ENCODE measurements around the gene SEPTIN11. TPM values are rescaled to one million over a fixed set of nuclear protein-coding genes. Genes with fewer than 3 reads are reported as not detected.

The SEPTIN11 gene
- total and polyA plus RNA-seq, 2 of the 4 experiments (the other 2 are of a cell fraction), result 267 to 573 TPM

DNA sequence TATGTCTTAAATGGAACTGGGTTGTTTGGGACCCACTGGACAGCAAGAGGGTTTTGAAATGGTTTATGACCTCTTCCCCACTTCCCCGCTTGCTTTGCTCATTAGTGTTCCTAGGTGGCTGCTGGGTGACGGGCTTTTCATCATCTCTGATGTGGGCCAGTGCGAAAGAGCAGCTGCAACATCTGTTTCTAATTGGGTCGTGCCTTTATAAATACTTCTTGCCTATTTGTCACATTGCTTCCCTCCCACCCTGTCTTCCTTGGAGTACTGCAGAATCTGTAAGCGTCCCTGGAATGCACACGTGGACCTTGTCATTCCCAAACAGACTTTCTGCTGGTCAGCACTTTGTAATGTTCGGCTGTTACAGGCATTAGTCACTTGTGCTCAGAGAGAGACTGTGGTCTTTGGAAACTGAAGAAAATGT is 35.2 kb downstream of the SEPTIN11 start:
- no peaks in the 10 kb centered on the region for H3K27me3 ChIP-seq (ENCODE audit: control insufficient read depth, insufficient read depth, low read length)
- H3K4me2 ChIP-seq (ENCODE audit: low read depth, low read length), result peak overlapping the region; percentile 60
- H3K36me3 ChIP-seq (ENCODE audit: control insufficient read depth, insufficient read depth, low read length), result peaks cover 3% of the 10 kb centered on the region
- no CpG with 5 or more reads among the region's 7 CpGs for WGBS, 2 experiments (ENCODE audit: extremely low coverage in 2 of 2, insufficient read length in 1 of 2)
- POLR2A ChIA-PET (ENCODE audit: unreplicated experiment), result interaction anchor here (0.6 kb wide), 1 partner anchor 25 kb away, joined by 3 read pairs; no protein-coding TSS in a partner anchor
- peak overlapping the region; percentile 12; the same call in 1 of the 2 replicates for H3K27ac ChIP-seq (ENCODE audit: insufficient read depth, low read length)
- H4K20me1 ChIP-seq (ENCODE audit: insufficient read depth, low read length), result peaks cover 63% of the 10 kb centered on the region
- H3K4me1 ChIP-seq (ENCODE audit: control insufficient read depth, insufficient read depth, low read length), result peaks cover 34% of the 10 kb centered on the region
- peak overlapping the region; percentile 29; the same call in 1 of the 2 replicates for H3K18ac ChIP-seq (ENCODE audit: low read depth, low read length)
- no peak overlapping the region for H3K23ac ChIP-seq (ENCODE audit: low read depth, low read length)
- H2AK5ac ChIP-seq (ENCODE audit: low read depth, low read length), result no peak overlapping the region
- no peak overlapping the region for H2AFZ ChIP-seq (replicated peaks; ENCODE audit: low read length, poor library complexity)
- peak overlapping the region; percentile 88; the same call in 1 of the 2 replicates for H4K5ac ChIP-seq (ENCODE audit: low read depth, low read length)
- no peak overlapping the region for H2AK9ac ChIP-seq (replicated peaks; ENCODE audit: low read depth, low read length, poor library complexity)
- H2BK20ac ChIP-seq (ENCODE audit: low read depth, low read length), result 0 out of 2 replicates have a peak overlapping the region, but pooled peaks have one; percentile 10
- peaks cover 11 to 58% of the 10 kb centered on the region in 2 experiments for H3K79me1 ChIP-seq (ENCODE audit: low read depth in 1 of 2, low read length in 2 of 2)
- peak overlapping the region; percentile 33; the same call in 1 of the 2 replicates for H4K91ac ChIP-seq (ENCODE audit: insufficient read depth, low read depth, low read length)
- H3K14ac ChIP-seq (replicated peaks; ENCODE audit: low read depth, low read length), result no peak overlapping the region
- intact Hi-C loops (cut with micrococcal nuclease), result loop anchor here (1.0 to 5.0 kb wide), 2 partner anchors 38 to 473 kb away; no protein-coding TSS in a partner anchor
- H3K9ac ChIP-seq (ENCODE audit: low read depth, low read length), result no peak overlapping the region
- no peak overlapping the region for H3K4me3 ChIP-seq (ENCODE audit: insufficient read depth, low read depth, low read length)
- peak; percentile 100 for DNase-seq
- dilution Hi-C loops (cut with HindIII; ENCODE audit: low sequenced_read_pairs, unreplicated experiment), result no loop called here
- H3K9me3 ChIP-seq (ENCODE audit: control insufficient read depth, insufficient read depth, low read length), result no peaks in the 10 kb centered on the region
- in situ Hi-C loops (cut with MboI; ENCODE audit: low sequenced_read_pairs), result no loop called here
- H2BK5ac ChIP-seq (ENCODE audit: low read depth, low read length, poor library complexity, severe bottlenecking), result peak overlapping the region; percentile 79
- H2BK120ac ChIP-seq (ENCODE audit: low read depth, low read length), result peak overlapping the region; percentile 15
- peak overlapping the region; percentile 30 for H3K4ac ChIP-seq (ENCODE audit: low read depth, low read length)
- 0 out of 2 replicates have a peak overlapping the region, but pooled peaks have one; percentile 26 for H3K56ac ChIP-seq (ENCODE audit: extremely low read depth, insufficient read depth, low read length)
- peak overlapping the region in 1 of 2 experiments; percentile 20; a peak in 2 of 4 replicates for H4K8ac ChIP-seq (ENCODE audit: low read depth in 2 of 2, low read length in 2 of 2)
- H2BK15ac ChIP-seq (ENCODE audit: low read depth, low read length), result no peak overlapping the region; the same call in 2 of the 3 replicates
- ATAC-seq (ENCODE audit: low read depth), result peak; percentile 79
- H3K9me1 ChIP-seq (ENCODE audit: insufficient read depth, low read length), result peaks cover 18% of the 10 kb centered on the region
- no TSS peak for BruUV-seq (replicated peaks)
- CTCF ChIA-PET, result no interaction called here
- TF ChIP-seq, protein P1, sequence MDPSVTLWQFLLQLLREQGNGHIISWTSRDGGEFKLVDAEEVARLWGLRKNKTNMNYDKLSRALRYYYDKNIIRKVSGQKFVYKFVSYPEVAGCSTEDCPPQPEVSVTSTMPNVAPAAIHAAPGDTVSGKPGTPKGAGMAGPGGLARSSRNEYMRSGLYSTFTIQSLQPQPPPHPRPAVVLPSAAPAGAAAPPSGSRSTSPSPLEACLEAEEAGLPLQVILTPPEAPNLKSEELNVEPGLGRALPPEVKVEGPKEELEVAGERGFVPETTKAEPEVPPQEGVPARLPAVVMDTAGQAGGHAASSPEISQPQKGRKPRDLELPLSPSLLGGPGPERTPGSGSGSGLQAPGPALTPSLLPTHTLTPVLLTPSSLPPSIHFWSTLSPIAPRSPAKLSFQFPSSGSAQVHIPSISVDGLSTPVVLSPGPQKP (IDR thresholded peaks at IDR 0.05; ENCODE audit: borderline replicate concordance, low read depth, low read length), result no peak
- peak; percentile 96 for TF ChIP-seq MXI1 (IDR thresholded peaks at IDR 0.05; ENCODE audit: borderline replicate concordance, low read depth, low read length)
- TF ChIP-seq CEBPB (IDR thresholded peaks at IDR 0.05; ENCODE audit: low read depth, low read length), result no peak
- no peak for TF ChIP-seq RCOR1 (IDR thresholded peaks at IDR 0.05; ENCODE audit: insufficient replicate concordance, low read length)
- TF ChIP-seq POLR2A (IDR thresholded peaks at IDR 0.05; ENCODE audit: low read depth, low read length), result no peak
- no peak for TF ChIP-seq CHD1 (IDR thresholded peaks at IDR 0.05; ENCODE audit: low read depth, low read length)
- TF ChIP-seq RAD21 (IDR thresholded peaks at IDR 0.05; ENCODE audit: low read length), result no peak; the same call in 1 of the 2 replicates
- TF ChIP-seq, protein P2, sequence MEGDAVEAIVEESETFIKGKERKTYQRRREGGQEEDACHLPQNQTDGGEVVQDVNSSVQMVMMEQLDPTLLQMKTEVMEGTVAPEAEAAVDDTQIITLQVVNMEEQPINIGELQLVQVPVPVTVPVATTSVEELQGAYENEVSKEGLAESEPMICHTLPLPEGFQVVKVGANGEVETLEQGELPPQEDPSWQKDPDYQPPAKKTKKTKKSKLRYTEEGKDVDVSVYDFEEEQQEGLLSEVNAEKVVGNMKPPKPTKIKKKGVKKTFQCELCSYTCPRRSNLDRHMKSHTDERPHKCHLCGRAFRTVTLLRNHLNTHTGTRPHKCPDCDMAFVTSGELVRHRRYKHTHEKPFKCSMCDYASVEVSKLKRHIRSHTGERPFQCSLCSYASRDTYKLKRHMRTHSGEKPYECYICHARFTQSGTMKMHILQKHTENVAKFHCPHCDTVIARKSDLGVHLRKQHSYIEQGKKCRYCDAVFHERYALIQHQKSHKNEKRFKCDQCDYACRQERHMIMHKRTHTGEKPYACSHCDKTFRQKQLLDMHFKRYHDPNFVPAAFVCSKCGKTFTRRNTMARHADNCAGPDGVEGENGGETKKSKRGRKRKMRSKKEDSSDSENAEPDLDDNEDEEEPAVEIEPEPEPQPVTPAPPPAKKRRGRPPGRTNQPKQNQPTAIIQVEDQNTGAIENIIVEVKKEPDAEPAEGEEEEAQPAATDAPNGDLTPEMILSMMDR (conservative IDR thresholded peaks at IDR 0.05; ENCODE audit: low read depth, low read length), result no peak
- TF ChIP-seq RFX5 (IDR thresholded peaks at IDR 0.05; ENCODE audit: low read depth, low read length), result no peak
- peak; percentile 70 for TF ChIP-seq NFE2L2 (IDR thresholded peaks at IDR 0.05; ENCODE audit: low read depth, low read length)
- peak; percentile 64; the same call in 1 of the 2 replicates for TF ChIP-seq MAZ (IDR thresholded peaks at IDR 0.05; ENCODE audit: borderline replicate concordance, low read depth, low read length)
- peak; percentile 73 for TF ChIP-seq FOS (IDR thresholded peaks at IDR 0.05; ENCODE audit: low read depth, low read length)
- TF ChIP-seq MAFK (IDR thresholded peaks at IDR 0.05; ENCODE audit: low read depth, low read length), result peak; percentile 99
- TF ChIP-seq, protein P3, sequence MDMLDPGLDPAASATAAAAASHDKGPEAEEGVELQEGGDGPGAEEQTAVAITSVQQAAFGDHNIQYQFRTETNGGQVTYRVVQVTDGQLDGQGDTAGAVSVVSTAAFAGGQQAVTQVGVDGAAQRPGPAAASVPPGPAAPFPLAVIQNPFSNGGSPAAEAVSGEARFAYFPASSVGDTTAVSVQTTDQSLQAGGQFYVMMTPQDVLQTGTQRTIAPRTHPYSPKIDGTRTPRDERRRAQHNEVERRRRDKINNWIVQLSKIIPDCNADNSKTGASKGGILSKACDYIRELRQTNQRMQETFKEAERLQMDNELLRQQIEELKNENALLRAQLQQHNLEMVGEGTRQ (IDR thresholded peaks at IDR 0.05; ENCODE audit: low read depth, low read length), result peak; percentile 80
- TF ChIP-seq BHLHE40 (IDR thresholded peaks at IDR 0.05; ENCODE audit: low read depth, low read length), result peak; percentile 85

All from IMR-90 (cell line).